Neural crest cell (in vitro differentiated cells): Measurements from ENCODE around the gene SLC4A9. TPM values are rescaled to one million over a fixed set of nuclear protein-coding genes. Genes with fewer than 3 reads are reported as not detected.
A peak's percentile ranks its signal among the peaks of the same experiment; 100 is the strongest.
"Not testable (repeated sequence)": the region's sequence is repeated elsewhere in the genome, so short reads cannot be mapped to it uniquely, and the experiment has no call there.

ENCODE experiments used
- DNase-seq: peaks from one replicate; pipeline ENCODE4 v3.0.0; 2021; ENCODE audit warnings: low read depth, mixed read lengths, low spot score
- H3K27ac Mint-ChIP-seq: one replicate; pipeline ENCODE4 v1.8.0; 2021; ENCODE audit warnings: mild to moderate bottlenecking, mixed read lengths; ENCODE audit not compliant: unreplicated experiment
- H3K27me3 Mint-ChIP-seq: 2 replicates; pipeline ENCODE4 v1.8.0; 2021; ENCODE audit warnings: low read depth, mild to moderate bottlenecking, mixed read lengths
- H3K36me3 Mint-ChIP-seq: 2 replicates; pipeline ENCODE4 v1.8.0; 2021; ENCODE audit warnings: low read depth, mild to moderate bottlenecking, mixed read lengths
- H3K4me1 Mint-ChIP-seq: 2 replicates; pipeline ENCODE4 v1.8.0; 2021; ENCODE audit warnings: mixed read lengths
- H3K4me3 Mint-ChIP-seq: one replicate; pipeline ENCODE4 v1.8.0; 2021; ENCODE audit warnings: mild to moderate bottlenecking, mixed read lengths
- H3K9me3 Mint-ChIP-seq: 2 replicates; pipeline ENCODE4 v1.8.0; 2021; ENCODE audit warnings: mixed read lengths
- total RNA-seq: library from RNA; stranded (reverse); gene quantifications from 2 replicates; pipeline ENCODE4 v1.2.1, GENCODE V29; 2021
- TF ChIP-seq, protein P1 (sequence below): fragments of 200-600 bp; sonication (generic); conservative IDR thresholded peaks from 2 replicates; pipeline ENCODE4 v1.5.0; 2021; ENCODE audit warnings: antibody characterized with exemption, mild to moderate bottlenecking

Gene SLC4A9
- total RNA-seq, 1 donor from 2014 or later = not detected

DNA sequence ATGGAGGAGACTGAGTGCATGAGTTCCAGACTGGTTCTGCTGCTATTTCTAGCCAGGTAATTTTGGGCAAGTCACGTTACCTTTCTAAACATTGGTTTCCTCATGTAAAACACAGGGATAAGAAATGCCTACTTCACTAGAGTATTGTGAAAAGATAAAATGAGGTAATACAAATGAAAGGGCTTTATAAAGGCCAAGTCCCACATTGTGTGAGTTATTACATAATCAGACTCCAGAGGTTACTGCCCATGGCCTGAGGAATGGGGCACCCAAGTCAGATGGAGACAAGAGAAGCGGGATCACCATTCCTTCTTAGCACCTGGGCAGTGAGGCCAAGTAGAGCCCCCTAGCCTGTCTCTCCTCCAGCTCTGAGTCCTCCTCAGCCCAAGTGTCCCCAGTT lies 21.1 kb upstream of the SLC4A9 start:
- H3K36me3 Mint-ChIP-seq = no peaks in the 10 kb centered on the region
- H3K27me3 Mint-ChIP-seq = no peaks in the 10 kb centered on the region
- H3K9me3 Mint-ChIP-seq = no peaks in the 10 kb centered on the region
- no peak overlapping the region for H3K4me3 Mint-ChIP-seq
- no peak for DNase-seq
- H3K4me1 Mint-ChIP-seq = peaks cover 11% of the 10 kb centered on the region
- H3K27ac Mint-ChIP-seq = no peak overlapping the region
- TF ChIP-seq, protein P1, sequence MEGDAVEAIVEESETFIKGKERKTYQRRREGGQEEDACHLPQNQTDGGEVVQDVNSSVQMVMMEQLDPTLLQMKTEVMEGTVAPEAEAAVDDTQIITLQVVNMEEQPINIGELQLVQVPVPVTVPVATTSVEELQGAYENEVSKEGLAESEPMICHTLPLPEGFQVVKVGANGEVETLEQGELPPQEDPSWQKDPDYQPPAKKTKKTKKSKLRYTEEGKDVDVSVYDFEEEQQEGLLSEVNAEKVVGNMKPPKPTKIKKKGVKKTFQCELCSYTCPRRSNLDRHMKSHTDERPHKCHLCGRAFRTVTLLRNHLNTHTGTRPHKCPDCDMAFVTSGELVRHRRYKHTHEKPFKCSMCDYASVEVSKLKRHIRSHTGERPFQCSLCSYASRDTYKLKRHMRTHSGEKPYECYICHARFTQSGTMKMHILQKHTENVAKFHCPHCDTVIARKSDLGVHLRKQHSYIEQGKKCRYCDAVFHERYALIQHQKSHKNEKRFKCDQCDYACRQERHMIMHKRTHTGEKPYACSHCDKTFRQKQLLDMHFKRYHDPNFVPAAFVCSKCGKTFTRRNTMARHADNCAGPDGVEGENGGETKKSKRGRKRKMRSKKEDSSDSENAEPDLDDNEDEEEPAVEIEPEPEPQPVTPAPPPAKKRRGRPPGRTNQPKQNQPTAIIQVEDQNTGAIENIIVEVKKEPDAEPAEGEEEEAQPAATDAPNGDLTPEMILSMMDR = no peak

DNA sequence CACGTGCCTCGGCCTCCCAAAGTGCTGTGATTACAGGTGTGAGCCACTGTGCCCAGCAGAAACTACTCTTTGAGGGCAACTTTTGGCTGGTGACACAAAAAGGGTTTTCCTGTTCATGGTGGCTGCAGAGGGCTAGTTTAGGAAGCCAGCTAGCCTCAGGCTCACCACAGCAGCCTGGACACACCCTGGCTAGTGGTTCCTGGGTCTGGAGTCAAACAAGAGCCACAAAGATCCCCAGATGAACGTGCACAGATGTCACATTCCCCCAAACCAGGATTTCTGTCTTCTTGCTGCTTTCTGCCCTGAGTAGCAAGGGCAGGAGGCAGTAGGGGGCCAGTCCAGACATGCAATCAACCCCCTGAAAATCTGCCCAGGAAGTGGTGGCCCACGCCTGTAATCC lies 20.4 kb upstream of the SLC4A9 start:
- Mint-ChIP-seq H3K4me3 (no peak overlapping the region), H3K27me3 (peaks cover 2% of the 10 kb centered on the region), H3K36me3 (no peaks in the 10 kb centered on the region), H3K9me3 (no peaks in the 10 kb centered on the region), H3K4me1 (peaks cover 11% of the 10 kb centered on the region), H3K27ac (no peak overlapping the region)
- no peak for DNase-seq
- TF ChIP-seq, protein P1 = no peak

DNA sequence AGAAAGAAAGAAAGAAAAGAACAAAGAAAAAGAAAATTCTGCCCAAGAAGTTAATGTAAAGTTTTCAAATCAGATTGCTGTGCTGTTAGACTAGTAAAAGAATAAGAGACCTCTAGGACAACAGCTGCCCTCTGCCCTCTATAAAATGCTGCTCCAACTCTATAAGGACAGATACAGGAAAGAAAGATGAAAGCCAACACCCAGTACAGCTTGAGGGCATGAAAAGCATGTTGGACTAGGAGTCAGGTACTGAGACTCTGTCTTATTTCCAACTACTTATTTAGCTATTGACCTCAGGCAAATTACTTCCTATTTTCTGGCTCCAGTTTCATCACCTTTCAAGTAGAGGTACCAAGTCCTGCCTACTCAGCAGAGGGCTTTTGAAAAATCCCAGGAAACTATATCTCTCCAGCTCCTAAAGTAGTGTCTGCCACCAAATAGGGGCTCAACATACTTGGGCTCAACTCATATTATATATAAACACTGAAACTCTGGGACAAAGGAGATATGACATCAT lies 19.3 kb upstream of the SLC4A9 start:
- peaks cover 15% of the 10 kb centered on the region for H3K4me1 Mint-ChIP-seq
- no peak overlapping the region for H3K27ac Mint-ChIP-seq
- TF ChIP-seq, protein P1 = no peak
- no peak for DNase-seq
- H3K9me3 Mint-ChIP-seq = no peaks in the 10 kb centered on the region
- no peak overlapping the region for H3K4me3 Mint-ChIP-seq
- H3K27me3 Mint-ChIP-seq = peaks cover 6% of the 10 kb centered on the region
- no peaks in the 10 kb centered on the region for H3K36me3 Mint-ChIP-seq

DNA sequence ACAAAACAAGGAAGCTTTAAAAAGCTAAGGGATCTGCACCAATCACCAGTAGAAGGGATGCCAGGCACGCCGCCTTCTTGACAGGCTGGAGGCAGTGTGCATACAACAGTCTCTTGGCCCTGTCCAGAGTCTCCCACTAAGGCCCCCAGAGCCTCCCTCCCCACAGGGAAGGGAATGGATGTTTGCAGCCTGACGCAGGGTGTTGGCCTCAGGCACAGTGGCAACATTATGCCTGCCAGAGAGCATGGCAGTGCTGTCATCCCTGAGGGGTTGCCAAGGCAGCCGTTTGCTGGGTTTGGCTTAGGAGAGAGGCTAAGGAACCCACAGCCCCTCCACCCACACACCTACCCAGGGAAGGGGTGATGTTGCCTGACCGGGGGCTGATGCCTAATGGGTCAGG lies 18.4 kb upstream of the SLC4A9 start:
- peaks cover 8% of the 10 kb centered on the region for H3K27me3 Mint-ChIP-seq
- H3K9me3 Mint-ChIP-seq = no peaks in the 10 kb centered on the region
- peaks cover 10% of the 10 kb centered on the region for H3K4me1 Mint-ChIP-seq
- H3K27ac Mint-ChIP-seq = no peak overlapping the region
- no peaks in the 10 kb centered on the region for H3K36me3 Mint-ChIP-seq
- no peak for DNase-seq
- TF ChIP-seq, protein P1 = no peak
- no peak overlapping the region for H3K4me3 Mint-ChIP-seq

DNA sequence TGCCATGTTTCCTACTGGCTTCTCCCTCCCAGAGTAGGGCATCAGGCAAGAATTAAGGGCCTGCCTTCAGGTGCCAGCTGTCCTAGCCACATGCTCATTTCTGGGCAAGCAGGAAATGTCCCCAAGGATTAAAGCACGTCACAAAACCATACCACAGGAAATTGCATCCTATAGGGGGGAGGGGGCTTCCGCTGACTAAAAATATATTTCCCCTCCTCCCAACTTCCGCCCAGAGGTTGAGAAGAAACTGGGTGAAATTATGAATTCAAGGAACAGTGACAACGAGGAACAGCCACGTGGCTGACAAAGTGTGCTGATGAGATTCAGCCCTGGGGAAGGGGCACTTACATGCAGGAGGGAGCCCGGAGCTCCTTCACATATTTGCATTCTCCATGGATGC lies 17.7 kb upstream of the SLC4A9 start:
- Mint-ChIP-seq H3K36me3 (no peaks in the 10 kb centered on the region), H3K4me3 (no peak overlapping the region), H3K4me1 (peaks cover 17% of the 10 kb centered on the region), H3K27me3 (peaks cover 10% of the 10 kb centered on the region), H3K27ac (no peak overlapping the region), H3K9me3 (no peaks in the 10 kb centered on the region)
- no peak for DNase-seq
- TF ChIP-seq, protein P1 = no peak

DNA sequence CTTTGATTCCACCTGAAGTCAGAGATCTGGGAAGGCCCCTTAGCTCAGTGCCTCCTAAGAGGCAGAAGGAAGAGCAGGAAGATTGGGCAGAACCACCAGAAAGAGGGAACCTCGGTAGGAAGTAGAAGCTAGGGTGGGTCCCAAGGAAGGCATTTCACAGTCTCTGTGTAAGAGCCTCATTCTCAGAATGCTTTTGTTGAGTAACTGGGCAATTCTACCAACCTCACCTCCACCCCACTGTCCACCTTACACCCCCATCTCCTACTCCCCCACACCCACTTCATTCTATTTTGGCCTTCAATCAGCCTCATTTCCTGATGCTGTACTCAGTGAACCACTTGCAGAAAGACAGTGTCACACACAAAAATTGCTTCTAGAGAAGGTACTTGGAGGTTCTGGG lies 17.1 kb upstream of the SLC4A9 start:
- Mint-ChIP-seq H3K27me3 (peaks cover 14% of the 10 kb centered on the region), H3K27ac (no peak overlapping the region), H3K9me3 (no peaks in the 10 kb centered on the region), H3K4me3 (peak overlapping the region; percentile 13), H3K4me1 (peaks cover 18% of the 10 kb centered on the region), H3K36me3 (no peaks in the 10 kb centered on the region)
- no peak for DNase-seq
- TF ChIP-seq, protein P1 = no peak

DNA sequence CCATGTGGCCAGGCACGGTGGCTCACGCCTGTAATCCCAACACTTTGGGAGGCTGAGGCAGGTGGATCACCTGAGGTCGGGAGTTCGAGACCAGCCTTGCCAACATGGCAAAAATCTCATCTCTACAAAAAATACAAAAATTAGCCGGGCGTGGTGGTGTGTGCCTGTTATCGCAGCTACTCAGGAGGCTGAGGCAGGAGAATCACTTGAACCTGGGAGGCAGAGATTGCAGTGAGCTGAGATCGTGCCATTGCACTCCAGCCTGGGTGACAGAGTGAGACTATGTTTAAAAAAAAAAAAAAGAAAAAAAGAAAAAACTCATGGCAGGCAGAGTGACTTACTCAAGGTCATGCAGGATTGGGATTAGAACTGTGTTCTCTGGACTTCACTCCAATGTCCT lies 16.1 kb upstream of the SLC4A9 start:
- H3K4me3 Mint-ChIP-seq = peak overlapping the region; percentile 68

More for the DNA sequence above, 16.1 kb upstream of the SLC4A9 start:
- Mint-ChIP-seq H3K4me1 (peaks cover 18% of the 10 kb centered on the region), H3K27me3 (peaks cover 14% of the 10 kb centered on the region)
- not testable (repeated sequence) for DNase-seq, H3K9me3 Mint-ChIP-seq, H3K27ac Mint-ChIP-seq, H3K36me3 Mint-ChIP-seq
